ENCODE results near the gene TTC4. TPM values are rescaled to one million over a fixed set of nuclear protein-coding genes. Genes with fewer than 3 reads are reported as not detected.

Gene TTC4
- total RNA-seq, 1 experiment from 2014 or later, result 26.3 TPM

GRCh38 chr1:54705153-54705552 is 10.5 kb upstream of the TTC4 start:
- CTCF ChIA-PET, result no interaction called here
- peak; percentile 63 for TF ChIP-seq REST (IDR thresholded peaks at IDR 0.05; ENCODE audit: low read depth)
- no peak for TF ChIP-seq YY1 (IDR thresholded peaks at IDR 0.05; ENCODE audit: extremely low read depth, insufficient replicate concordance, low read depth, low read length)
- TF ChIP-seq SP1 (IDR thresholded peaks at IDR 0.05; ENCODE audit: low read depth), result no peak
- no peak for TF ChIP-seq POLR2A (IDR thresholded peaks at IDR 0.05; ENCODE audit: borderline replicate concordance, extremely low read depth, insufficient read depth, insufficient read length)
- TF ChIP-seq ELF1 (IDR thresholded peaks at IDR 0.05; ENCODE audit: borderline replicate concordance, low read depth), result no peak
- no peak for TF ChIP-seq CTCF (IDR thresholded peaks at IDR 0.05 in 2 of 3, conservative IDR thresholded peaks at IDR 0.05 in 1 of 3; ENCODE audit: borderline replicate concordance in 1 of 3, insufficient read depth in 1 of 3, low read depth in 2 of 3, low read length in 2 of 3)
- no peak for TF ChIP-seq SRF (IDR thresholded peaks at IDR 0.05; ENCODE audit: low read depth)
- ATAC-seq (no peak), DNase-seq (ENCODE audit: low read depth, low spot score) (no peak)
- no peak overlapping the region for H3K9ac ChIP-seq (ENCODE audit: low read length)
- H3K4me1 ChIP-seq (ENCODE audit: control insufficient read depth in 1 of 2, insufficient read depth in 2 of 2, low read length in 2 of 2), result no peaks in the 10 kb centered on the region
- H3K4me2 ChIP-seq (ENCODE audit: low read length), result no peak overlapping the region
- POLR2A ChIA-PET, result no interaction called here
- RAD21 ChIA-PET (ENCODE audit: low non-redundant PET in 1 of 2, low total read pairs in 2 of 2, uncharacterized antibody in 2 of 2, unreplicated experiment in 2 of 2), result no interaction called here
- no peak overlapping the region for H3K4me3 ChIP-seq (replicated peaks in 1 of 2; ENCODE audit: low read depth in 1 of 2, low read length in 2 of 2)
- H3K9me3 ChIP-seq (ENCODE audit: control insufficient read depth in 1 of 2, insufficient read depth in 1 of 2, low read depth in 1 of 2, low read length in 2 of 2), result no peaks in the 10 kb centered on the region
- H3K36me3 ChIP-seq (ENCODE audit: control insufficient read depth in 1 of 2, insufficient read depth in 2 of 2, low read length in 2 of 2), result no peaks in the 10 kb centered on the region
- no TSS peak for BruUV-seq (replicated peaks)
- H3K9me2 ChIP-seq (ENCODE audit: insufficient read depth), result no peaks in the 10 kb centered on the region
- no peaks in the 10 kb centered on the region for H4K20me1 ChIP-seq (ENCODE audit: insufficient read depth)
- no peak overlapping the region for H3K27ac ChIP-seq (ENCODE audit: low read depth, low read length)
- H3K27me3 ChIP-seq (ENCODE audit: insufficient read depth, low read length), result peaks cover 30% of the 10 kb centered on the region
- no peaks in the 10 kb centered on the region for H3K79me2 ChIP-seq (ENCODE audit: insufficient read depth, low read length)
- no peak overlapping the region for H2AFZ ChIP-seq (ENCODE audit: low read depth, low read length, poor library complexity, severe bottlenecking)
- intact Hi-C loops (cut with micrococcal nuclease), result no loop called here

Measured in HCT116 (cell line).